ENCODE measurements around the gene CAPG. TPM values are rescaled to one million over a fixed set of nuclear protein-coding genes. Genes with fewer than 3 reads are reported as not detected.

CAPG gene
- total RNA-seq, 2 experiments from 2014 or later: 8.1 to 9.8 TPM

- DNase-seq (ENCODE audit: low spot score): no peak
- no peak overlapping the region for H2AFZ ChIP-seq (ENCODE audit: low read length)
- no TSS peak for BruUV-seq (replicated peaks)
- no peaks in the 10 kb centered on the region for H4K20me1 ChIP-seq (ENCODE audit: insufficient read depth, low read length)
- H3K36me3 ChIP-seq (ENCODE audit: insufficient read depth, low read length): no peaks in the 10 kb centered on the region
- ChIA-PET CTCF (ENCODE audit: unreplicated experiment) (no interaction called here), POLR2A (interaction anchor here (0.6 kb wide), 1 partner anchor 294 kb away, joined by 6 read pairs; the partner anchor contains the start of gene GNLY)
- no peaks in the 10 kb centered on the region for H3K79me2 ChIP-seq (ENCODE audit: insufficient read depth, low read depth, low read length)
- no peaks in the 10 kb centered on the region for H3K9me2 ChIP-seq (ENCODE audit: insufficient read depth, low read length)
- H3K27ac ChIP-seq (ENCODE audit: low read depth, low read length, poor library complexity, severe bottlenecking): no peak overlapping the region
- H3K4me1 ChIP-seq (ENCODE audit: insufficient read depth, low read length, poor library complexity, severe bottlenecking): no peaks in the 10 kb centered on the region
- no peak overlapping the region for H3K4me3 ChIP-seq (ENCODE audit: low read depth, low read length, poor library complexity, severe bottlenecking)
- H3K4me2 ChIP-seq (ENCODE audit: low read length): no peak overlapping the region
- H3K9me3 ChIP-seq (ENCODE audit: low read length): peaks cover 12% of the 10 kb centered on the region; the same call in 1 of the 2 replicates
- intact Hi-C loops (cut with micrococcal nuclease; ENCODE audit: unreplicated experiment): no loop called here
- TF ChIP-seq EZH2phosphoT487 (IDR thresholded peaks at IDR 0.05; ENCODE audit: borderline replicate concordance, low read depth, low read length) (no peak), CTCF (conservative IDR thresholded peaks at IDR 0.05; ENCODE audit: low read length) (no peak)
Measured at GRCh38 chr2:85400023-85400422, 10.1 kb downstream of the CAPG start.

GRCh38 chr2:85399183-85399455, 11.0 kb downstream of the CAPG start:
- Histone ChIP-seq H3K27ac (ENCODE audit: low read depth, low read length, poor library complexity, severe bottlenecking) (no peak overlapping the region), H3K4me3 (ENCODE audit: low read depth, low read length, poor library complexity, severe bottlenecking) (no peak overlapping the region), H3K9me2 (ENCODE audit: insufficient read depth, low read length) (no peaks in the 10 kb centered on the region), H3K9me3 (ENCODE audit: low read length) (peaks cover 11% of the 10 kb centered on the region; the same call in 1 of the 2 replicates), H3K4me2 (ENCODE audit: low read length) (no peak overlapping the region), H2AFZ (ENCODE audit: low read length) (no peak overlapping the region), H3K4me1 (ENCODE audit: insufficient read depth, low read length, poor library complexity, severe bottlenecking) (no peaks in the 10 kb centered on the region), H3K79me2 (ENCODE audit: insufficient read depth, low read depth, low read length) (no peaks in the 10 kb centered on the region), H4K20me1 (ENCODE audit: insufficient read depth, low read length) (no peaks in the 10 kb centered on the region), H3K36me3 (ENCODE audit: insufficient read depth, low read length) (no peaks in the 10 kb centered on the region)
- BruUV-seq (replicated peaks): no TSS peak
- intact Hi-C loops (cut with micrococcal nuclease; ENCODE audit: unreplicated experiment): no loop called here
- POLR2A ChIA-PET: no interaction called here
- CTCF ChIA-PET (ENCODE audit: unreplicated experiment): no interaction called here
- no peak for DNase-seq (ENCODE audit: low spot score)
- TF ChIP-seq EZH2phosphoT487 (IDR thresholded peaks at IDR 0.05; ENCODE audit: borderline replicate concordance, low read depth, low read length) (no peak), CTCF (conservative IDR thresholded peaks at IDR 0.05; ENCODE audit: low read length) (no peak)

GRCh38 chr2:85398426-85399182, 11.6 kb downstream of the CAPG start:
- intact Hi-C loops (cut with micrococcal nuclease; ENCODE audit: unreplicated experiment): no loop called here
- Histone ChIP-seq H3K79me2 (ENCODE audit: insufficient read depth, low read depth, low read length) (no peaks in the 10 kb centered on the region), H3K4me2 (ENCODE audit: low read length) (no peak overlapping the region), H2AFZ (ENCODE audit: low read length) (no peak overlapping the region), H3K36me3 (ENCODE audit: insufficient read depth, low read length) (no peaks in the 10 kb centered on the region), H3K4me1 (ENCODE audit: insufficient read depth, low read length, poor library complexity, severe bottlenecking) (no peaks in the 10 kb centered on the region), H3K9me2 (ENCODE audit: insufficient read depth, low read length) (no peaks in the 10 kb centered on the region), H3K27ac (ENCODE audit: low read depth, low read length, poor library complexity, severe bottlenecking) (no peak overlapping the region), H4K20me1 (ENCODE audit: insufficient read depth, low read length) (no peaks in the 10 kb centered on the region), H3K4me3 (ENCODE audit: low read depth, low read length, poor library complexity, severe bottlenecking) (no peak overlapping the region), H3K9me3 (ENCODE audit: low read length) (peaks cover 7% of the 10 kb centered on the region; the same call in 1 of the 2 replicates)
- ChIA-PET CTCF (ENCODE audit: unreplicated experiment) (no interaction called here), POLR2A (interaction anchor here (0.6 kb wide), 1 partner anchor 33 kb away, joined by 5 read pairs; no protein-coding TSS in a partner anchor)
- TF ChIP-seq EZH2phosphoT487 (IDR thresholded peaks at IDR 0.05; ENCODE audit: borderline replicate concordance, low read depth, low read length) (no peak), CTCF (conservative IDR thresholded peaks at IDR 0.05; ENCODE audit: low read length) (no peak)
- no peak for DNase-seq (ENCODE audit: low spot score)
- no TSS peak for BruUV-seq (replicated peaks)
